ENCODE data around the gene FOXE1. TPM values are rescaled to one million over a fixed set of nuclear protein-coding genes. Genes with fewer than 3 reads are reported as not detected.

FOXE1 gene
- not detected for polyA plus RNA-seq (ENCODE audit: insufficient read length)

DNA sequence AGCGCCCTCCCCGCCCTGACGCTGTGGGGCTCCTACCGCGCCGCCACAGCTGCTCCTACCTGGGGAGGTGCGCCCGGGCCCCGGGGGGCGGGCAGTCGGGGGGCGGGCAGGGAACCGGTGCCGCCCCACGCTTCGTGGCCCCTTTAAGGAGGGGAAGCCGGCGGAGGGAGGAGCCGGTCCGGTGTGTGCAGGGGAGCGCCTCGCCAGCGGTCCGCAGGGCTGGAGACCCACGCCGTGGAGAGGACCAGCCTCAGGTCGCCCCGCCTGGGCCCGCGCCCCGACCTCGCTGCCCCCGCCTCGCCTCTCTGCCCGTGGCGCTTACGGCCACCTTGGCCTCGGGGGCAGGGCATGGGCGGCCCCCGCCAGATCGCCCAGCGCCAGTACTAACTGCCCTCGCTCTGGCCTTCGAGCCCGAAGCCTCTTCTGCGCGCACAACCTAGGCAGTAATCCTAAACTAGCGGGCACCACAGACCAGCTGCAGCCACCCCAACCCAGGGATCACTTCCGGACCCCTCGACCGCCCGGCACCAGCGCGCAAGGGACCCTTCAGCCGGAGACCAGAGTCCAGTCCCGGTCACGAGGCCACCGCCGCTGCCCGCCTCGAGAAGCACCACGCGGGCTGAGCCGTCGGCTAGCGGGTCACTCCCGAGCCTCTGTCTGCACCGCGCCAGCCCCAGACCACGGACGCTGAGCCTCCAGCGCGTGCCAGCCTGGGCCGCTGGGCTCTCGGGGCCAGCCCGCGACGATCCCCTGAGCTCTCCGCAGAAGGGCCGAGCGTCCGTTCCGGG is at the start of gene FOXE1:
Gene FOXE1 (plus strand): TSS at position 171 of the 788 bp plus-strand sequence. CDS start 689 bp downstream, outside the sequence.
- no peak for DNase-seq (ENCODE audit: low read depth)

DNA sequence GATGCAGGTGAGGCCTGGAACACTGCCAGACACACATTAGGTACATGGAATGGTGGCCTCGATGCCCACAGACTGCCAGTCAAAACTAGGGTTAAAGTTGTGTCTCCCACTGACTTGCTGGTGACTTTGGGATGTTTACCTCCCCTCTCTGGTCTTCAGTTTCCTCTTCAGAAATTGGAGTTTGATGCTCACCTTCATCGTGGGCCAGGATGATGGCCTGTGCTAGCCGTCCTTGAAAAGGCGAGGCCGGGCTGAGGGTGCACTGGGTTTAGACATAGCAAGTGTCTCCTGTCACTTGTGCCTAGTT is 49.0 kb upstream of the FOXE1 start:
- no peak for DNase-seq (ENCODE audit: low read depth)

DNA sequence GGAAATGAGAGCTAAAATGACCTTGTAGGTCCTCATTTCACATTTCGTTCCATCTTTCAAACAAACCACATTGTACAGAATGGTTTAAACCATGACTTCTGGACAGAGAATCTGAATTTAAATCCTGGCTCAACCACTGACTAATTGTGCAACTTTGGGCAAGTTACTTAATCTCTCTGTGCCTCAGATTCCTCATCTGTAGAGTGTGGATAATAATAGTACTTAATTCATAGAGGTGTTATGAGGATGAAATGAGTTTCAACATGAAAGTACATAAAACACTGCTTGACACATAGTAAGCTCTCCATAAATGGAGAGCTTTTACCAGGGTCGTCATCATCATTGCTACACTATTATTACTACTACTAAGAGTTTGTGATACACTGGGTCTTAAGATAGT is 46.3 kb upstream of the FOXE1 start:
- no peak for DNase-seq (ENCODE audit: low read depth)

DNA sequence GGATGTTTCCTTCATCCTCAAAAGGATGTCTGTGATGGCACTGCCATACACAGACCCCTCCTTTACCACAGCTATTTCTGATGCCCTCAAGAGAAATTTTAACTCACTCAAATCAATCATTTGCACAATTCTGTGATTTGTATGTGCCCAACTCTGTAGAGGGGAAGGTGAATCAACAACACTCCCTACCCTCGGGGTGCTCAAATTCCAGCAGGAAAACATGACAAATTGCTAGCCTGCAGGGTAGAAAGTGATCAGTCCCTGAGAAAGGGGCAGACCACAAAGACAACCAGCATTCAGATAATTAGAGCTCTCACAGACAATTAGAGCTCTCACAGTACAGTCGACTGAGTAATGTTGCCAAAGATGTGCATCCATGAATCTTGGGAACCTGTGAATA is 45.3 kb upstream of the FOXE1 start:
- DNase-seq (ENCODE audit: low read depth), result no peak

DNA sequence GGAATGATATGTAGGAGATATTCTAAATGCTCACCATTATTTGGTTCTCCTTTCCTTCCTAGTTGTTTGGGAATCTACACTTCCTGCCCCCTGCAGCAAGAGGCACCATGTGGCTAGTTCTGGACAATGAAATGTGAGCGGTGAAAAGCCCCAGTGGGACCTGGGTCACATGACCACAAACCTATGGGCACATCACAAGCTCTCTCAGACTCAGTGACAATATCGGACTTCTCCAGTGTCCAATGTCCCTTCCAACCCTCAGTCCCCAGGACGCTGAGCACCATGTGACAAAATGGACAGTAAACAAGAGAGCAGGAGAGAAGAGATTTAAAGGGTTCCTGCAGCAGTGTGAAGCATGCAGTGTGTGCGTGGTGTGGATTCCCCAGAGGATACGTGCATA is 44.6 kb upstream of the FOXE1 start:
- DNase-seq (ENCODE audit: low read depth), result no peak

DNA sequence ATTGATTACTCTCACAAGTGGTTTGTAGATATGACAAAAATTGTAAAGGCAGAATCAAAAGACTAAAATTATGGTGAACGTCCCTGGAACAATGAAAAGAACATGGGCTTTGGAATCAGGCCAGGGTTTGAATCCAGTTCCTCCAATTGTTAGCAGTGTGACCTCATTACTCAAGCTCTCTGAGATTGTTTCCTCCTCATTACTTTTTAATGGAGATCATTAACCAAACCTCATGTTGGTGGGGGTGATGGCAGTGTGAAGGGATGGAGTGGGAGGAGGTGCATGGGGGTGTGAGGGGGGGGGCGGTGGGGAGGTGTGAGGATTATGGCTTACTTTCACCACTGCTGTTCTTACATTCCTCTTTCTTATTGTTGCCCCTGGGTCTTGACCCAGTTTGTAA is 44.1 kb upstream of the FOXE1 start:
- DNase-seq (ENCODE audit: low read depth), result no peak

DNA sequence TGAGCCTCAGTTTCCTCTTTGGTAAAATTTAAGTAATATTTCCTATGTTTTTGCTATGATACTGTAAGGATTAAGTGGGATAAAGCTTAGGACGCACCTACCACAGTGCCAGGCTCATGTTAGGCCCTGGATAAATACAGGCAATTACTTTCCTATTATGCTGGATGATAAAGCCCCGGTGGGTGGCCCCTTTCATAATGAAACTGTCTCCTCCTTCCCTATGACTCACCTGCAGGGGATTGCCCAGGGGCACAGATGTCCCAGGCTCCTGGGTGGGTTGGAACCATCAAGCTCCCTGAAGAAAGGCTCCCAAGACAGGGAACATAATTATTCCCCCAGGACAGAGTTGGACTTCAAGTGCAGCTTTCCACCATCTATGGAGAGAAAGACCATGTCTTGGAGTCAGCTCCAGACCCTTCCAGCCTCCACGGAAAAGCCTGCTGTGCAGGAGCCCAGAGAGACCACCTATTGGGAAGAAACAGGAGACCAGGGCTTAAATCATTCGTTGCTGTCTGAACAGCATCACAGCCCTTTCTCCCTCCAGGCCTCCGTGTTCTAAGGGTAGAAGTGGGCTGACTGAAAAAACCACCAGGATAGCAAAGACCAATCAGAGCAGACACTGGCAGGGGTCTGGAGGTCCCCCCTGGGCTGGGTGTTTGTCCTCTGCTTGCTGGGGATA is 43.2 kb upstream of the FOXE1 start:
- no peak for DNase-seq (ENCODE audit: low read depth)

DNA sequence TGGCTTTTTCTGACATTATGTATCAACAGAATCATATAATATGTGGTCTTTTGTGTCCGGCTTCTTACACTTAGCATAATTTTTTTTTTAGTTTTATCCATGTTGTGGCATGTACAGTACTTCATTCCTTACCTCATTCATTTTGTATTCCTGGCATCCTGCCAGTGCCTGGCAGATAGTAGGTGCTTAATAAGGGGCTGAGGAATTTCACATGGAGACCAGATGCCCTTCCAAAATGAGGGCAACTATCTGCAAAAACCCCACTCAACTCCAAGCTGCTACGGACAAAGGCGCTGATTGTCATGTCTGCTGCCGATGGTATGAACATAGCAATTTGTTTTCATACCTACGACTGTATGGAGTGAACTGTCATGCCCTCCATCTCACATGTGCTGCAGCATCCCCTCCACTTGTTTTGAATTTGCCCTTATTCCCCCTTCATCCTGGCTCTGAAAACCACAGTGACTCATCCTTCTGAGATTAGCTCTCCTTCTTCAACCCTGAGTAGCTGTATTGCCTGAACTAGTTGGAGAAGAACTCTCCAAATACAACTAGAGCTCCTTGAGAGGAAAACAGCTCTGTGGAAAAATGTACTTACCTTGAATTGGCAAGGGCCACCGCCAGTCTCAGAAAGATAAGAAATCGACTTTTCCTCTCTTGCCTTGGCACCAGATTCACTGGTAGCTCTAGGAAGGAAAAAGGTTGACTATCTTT is 41.3 kb upstream of the FOXE1 start:
- DNase-seq (ENCODE audit: low read depth), result no peak

DNA sequence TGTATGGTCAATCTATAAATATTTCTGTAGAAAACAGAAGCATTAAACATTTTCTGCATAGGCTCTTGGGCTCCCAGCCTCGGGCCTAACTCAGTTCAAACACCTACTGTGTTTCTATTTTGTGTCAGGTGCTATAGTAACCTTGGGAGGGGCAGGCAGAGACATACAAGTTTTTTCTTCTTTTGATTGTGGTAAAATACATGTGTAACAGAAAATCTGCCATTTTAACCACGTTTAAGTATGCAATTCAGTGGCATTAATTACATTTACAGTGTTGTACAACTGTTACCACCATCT is 40.8 kb upstream of the FOXE1 start:
- no peak for DNase-seq (ENCODE audit: low read depth)

DNA sequence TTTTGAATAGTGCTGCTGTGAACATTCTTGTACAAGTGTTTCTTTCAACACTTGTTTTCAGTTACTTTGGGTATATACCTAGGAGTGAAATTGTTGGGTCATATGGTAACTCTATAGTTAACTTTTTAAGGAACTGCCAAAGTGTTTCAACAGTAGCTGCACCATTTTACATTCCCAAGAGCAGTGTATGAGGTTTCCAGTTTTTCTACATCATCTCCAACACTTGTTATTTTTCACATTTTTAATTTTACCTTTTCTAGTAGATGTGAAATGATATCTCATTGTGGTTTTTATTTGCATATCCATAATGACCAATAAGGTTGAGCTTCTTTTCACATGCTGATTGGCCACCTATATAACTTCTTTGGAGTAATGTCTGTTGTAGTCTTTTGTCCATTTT is 40.0 kb upstream of the FOXE1 start:
- DNase-seq (ENCODE audit: low read depth), result no peak

DNA sequence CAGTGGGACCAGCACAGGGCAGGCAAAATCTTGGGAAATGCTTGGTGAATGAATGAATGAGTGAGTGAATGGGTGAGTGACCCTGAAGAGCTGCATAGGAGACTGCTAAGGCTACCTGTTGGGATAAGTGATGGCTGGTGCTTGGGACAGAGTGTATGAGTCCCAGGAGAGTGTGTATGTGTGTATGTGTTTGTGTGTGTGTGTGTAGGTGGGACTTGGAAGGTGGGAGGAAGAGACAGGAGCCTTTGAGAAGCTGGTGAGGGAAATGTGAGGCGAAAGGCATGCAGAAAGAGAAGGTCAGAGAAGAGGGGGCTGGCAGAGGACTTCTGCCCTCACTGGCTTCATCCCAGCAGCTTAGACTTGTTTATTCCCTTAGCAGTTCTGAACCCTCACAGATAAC is 33.3 kb upstream of the FOXE1 start:
- DNase-seq (ENCODE audit: low read depth), result no peak

DNA sequence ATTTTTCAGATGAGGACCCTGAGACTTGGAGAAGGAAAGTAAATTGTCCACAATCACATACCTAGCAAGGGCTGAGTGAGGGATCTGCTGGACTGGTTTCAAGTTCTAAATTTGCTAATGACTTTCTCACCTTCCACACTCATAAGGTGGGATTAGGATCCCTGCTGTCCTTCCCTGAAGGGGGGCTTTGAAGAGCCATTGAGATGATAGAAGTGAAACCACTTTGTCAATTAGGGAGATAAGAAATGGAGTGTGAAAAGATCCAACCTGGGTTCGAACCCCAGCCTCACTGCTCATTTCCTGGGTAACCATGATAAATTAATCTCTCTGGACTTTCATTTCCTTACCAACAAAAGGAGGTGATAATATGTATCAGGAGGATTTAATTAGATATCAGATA is 32.7 kb upstream of the FOXE1 start:
- DNase-seq (ENCODE audit: low read depth), result no peak

DNA sequence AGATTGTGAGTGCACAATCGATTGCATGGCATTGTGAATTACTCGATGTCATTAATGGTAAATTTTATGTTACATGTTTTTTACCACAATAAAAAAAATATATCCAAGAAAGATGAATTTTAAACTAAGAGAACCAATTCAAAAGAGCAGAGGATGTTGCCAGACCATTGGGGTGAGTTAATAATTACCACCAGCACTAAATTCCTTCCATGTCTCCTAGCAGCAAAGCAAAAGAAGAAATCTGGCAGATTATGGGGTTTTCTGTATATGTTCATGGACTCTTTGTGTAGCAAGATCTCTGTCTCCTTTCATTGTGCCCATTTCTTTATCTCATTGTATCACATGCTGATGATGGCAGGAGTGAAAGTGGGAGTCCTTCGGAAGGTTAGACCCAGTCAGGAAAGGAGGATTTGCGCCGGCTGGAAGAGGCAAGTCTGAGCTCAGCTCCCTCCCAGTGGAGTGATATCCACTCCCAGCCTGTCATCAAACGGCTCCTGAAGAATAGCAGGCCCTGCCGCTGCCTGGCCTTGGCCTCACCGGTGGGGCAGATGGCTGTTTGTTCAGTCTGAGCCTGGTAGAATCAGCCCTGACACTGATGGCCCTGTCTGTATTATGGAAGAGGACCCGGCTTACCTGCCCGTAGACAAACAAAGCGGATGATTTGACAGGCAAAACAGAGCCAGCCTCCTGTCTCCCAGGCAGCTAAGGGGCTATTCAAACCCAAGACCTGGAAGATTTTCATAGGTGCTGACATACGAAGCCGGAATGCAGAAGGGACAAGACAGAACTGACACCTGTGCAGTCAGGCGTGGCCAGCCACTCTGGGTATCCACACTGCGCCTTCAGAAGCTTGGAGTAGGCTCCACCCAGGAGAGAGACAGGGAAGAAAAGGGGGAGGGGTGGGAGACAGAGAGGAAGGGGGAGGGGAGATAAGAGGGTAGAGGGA is 21.9 kb upstream of the FOXE1 start:
- no peak for DNase-seq (ENCODE audit: low read depth)

DNA sequence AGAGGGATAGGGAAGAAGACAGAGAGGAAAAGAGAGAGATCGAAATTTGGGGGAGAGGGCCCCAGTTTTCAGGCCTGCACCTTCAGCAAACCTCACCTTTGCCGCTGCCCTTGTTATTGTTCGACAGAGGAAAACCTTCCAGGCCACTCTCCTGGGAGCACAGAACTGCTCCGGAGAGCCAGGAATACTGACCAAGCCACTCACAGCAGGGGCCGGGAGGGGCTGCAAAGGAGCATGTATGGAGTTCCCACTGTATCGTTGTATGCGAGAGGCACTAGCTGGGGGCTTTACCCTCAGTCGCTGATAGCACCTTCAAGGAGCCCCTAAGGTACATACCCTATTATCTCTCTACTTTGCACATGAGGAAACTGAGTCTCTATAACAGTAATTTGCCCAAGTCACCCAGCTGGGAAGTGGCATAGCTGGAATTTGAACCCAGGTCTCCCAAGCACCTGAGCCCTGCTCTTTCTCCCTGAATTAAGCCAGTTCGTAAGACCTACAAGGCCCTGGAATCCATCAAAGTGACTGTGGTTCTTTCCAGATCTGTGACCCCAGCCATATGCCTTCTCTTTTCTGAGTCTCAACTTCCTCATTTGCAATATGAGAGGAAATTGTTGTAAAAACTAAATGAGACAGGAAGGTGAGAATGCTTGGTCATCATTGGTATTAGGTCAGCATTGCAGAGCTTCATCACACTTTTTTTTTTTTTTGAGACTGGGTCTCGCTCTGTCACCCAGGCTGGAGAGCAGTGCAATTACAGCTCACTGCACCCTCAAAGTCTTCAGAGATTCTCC is 21.0 kb upstream of the FOXE1 start:
- no peak for DNase-seq (ENCODE audit: low read depth)

DNA sequence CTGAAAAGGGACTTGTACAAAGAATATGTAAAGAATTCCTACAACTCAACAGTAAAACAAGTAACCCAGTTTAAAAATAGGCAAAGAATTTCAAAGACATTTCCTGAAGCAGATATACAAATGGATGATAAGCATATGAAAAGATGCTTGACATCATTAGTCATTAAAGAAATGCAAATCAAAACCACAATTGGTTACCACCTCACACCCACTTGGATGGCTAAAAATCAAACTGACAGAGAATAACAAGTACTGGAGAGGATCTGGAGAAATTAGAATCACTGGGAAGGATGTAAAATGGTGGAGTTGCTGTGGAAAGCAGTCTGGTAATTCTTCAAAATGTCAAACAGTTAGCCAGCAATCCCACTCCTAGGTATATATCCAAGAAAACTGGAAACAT is 12.5 kb upstream of the FOXE1 start:
- no peak for DNase-seq (ENCODE audit: low read depth)

DNA sequence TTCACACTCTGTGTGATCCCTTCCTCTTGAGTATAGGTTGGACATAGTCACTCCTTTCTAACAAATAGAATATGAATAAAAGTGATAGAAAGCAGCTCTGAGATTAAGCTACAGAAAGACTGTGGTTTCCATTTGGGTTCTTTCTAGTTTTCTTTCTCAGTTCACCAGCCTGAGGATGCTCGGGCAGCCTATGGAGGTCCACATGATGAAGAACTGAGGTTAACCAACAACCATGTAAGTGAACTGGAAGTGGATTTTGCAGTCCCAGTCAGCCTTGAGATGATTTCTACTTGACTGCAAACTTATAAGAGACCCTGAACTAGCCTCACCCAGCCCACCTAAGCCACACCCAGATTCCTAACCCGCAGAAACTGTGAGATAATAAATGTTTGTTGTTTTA is 10.1 kb upstream of the FOXE1 start:
- DNase-seq (ENCODE audit: low read depth), result no peak

DNA sequence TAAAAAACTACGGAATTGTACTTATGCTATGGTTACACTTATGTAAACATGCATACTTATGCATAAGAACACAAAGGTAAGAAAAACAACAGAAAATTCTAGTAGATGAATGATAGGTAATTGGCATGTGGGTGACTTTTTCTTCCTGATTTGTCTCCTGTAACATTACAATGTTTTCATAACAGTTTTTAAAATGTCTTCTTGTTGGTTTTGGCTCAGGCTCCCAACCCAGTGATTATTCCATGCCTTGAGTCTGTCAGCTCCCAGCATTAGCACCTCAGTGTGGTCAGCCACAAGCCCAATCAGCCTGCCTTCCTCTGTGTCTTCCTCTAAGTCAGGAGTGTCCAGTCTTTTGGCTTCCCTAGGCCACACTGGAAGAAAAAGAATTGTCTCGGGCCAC is 7.9 kb upstream of the FOXE1 start:
- DNase-seq (ENCODE audit: low read depth), result no peak

DNA sequence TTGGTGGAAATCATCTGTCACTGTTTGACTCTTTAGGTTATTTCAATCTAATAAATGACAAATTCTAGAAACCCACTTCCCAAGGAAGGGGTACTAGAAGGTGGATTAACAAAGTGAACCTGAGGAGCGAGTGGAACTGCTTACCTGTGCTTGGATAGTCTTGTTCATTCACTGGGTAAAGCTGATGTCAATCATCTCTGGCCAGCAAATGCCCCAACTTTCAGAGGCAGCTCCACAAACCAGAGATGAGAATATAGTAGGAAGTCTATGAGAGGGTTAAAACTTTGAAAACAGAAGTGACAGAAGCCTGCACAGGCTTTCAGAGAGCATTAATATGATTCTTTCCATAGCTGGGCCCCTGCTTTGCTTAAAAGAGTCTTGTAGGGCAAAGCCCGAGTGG is 7.3 kb upstream of the FOXE1 start:
- no peak for DNase-seq (ENCODE audit: low read depth)

DNA sequence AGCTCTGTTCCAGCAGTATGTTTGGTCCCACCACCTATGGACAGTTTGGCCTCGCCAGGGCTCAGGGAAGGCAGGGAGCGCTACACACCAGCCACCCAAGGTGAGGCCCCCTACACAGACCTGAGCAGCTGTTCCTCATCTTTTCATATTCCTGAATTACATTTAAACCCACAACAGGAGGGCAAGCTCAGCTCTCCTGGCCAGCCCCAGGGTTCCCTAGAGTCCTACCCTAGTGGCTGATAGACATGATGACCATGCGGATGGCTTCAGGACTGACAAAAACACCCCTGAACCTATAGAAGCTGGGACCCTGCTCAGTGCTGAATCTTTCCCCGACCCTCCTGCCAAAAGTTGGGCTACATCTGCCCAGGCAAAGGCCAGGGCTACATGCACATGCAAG is 6.7 kb upstream of the FOXE1 start:
- DNase-seq (ENCODE audit: low read depth), result no peak

DNA sequence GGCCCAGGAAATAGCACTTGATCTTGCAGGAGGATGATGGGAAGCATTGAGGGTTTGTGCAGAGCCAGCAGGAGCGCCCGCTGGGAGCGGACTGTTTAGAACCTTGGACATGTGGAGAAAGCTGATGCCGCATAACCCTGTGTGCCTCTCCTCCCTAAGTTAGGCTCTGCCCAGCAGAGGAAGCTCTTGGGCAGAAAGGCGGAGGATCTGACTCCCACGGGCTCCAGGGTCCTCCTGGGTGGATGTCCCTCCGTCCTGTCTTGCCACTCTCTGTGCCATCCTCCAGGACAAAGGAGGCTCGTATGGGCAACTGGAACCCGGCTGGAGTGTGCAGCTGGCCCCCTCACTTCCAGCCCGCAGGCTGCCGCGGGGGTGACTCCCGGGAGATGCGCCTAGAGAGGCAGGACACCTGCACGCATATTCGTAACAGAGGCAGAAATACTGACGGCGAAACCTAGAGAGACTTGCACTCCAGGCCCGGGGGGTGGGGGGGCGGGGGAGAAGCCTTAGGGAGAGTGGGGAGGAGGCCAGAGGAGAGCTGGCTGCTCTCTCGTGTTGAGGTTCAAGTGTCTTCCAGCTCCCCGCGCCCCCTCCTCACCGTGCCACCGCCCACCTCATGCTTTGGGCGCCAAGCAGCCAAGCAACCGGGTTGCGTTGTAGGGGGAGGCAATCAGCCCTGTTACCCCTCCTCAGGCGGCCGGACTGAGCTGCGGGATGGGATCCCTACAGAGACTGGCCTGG is 5.4 kb upstream of the FOXE1 start:
- DNase-seq (ENCODE audit: low read depth), result no peak

DNA sequence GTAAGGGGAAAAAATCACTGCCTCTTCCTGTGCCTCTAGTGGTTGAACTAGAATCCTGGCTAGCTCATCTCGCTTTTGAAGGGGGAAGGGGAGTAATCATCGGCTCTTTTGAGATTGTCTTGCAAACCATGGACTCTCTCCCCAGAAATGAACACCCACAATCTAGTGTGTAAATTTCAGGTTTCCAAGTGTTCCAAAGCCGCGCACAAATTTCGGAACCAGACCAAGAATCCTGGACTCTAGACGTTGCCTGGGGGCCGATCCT is 4.9 kb upstream of the FOXE1 start:
- DNase-seq (ENCODE audit: low read depth), result no peak
